ENCODE results near the gene COL18A1.
"Not testable (repeated sequence)": the region's sequence is repeated elsewhere in the genome, so short reads cannot be mapped to it uniquely, and the experiment has no call there.

COL18A1 gene

GRCh38 chr21:45496968-45497845, 92.2 kb downstream of the COL18A1 start:
- DNase-seq: no peak

- DNase-seq: no peak
Observed at GRCh38 chr21:45497846-45498645, 93.1 kb downstream of the COL18A1 start.

- DNase-seq: no peak
Observed at GRCh38 chr21:45498646-45499000, 93.7 kb downstream of the COL18A1 start.

- DNase-seq: no peak
Observed at GRCh38 chr21:45499201-45499750, 94.3 kb downstream of the COL18A1 start.

- no peak for DNase-seq
Observed at GRCh38 chr21:45499970-45500577, 95.1 kb downstream of the COL18A1 start.

- DNase-seq: not testable (repeated sequence)
Observed at GRCh38 chr21:45501081-45502005, 96.4 kb downstream of the COL18A1 start.

GRCh38 chr21:45502006-45502345, 97.0 kb downstream of the COL18A1 start:
- DNase-seq: no peak

GRCh38 chr21:45502600-45502999, 97.6 kb downstream of the COL18A1 start:
- DNase-seq: no peak

- DNase-seq: not testable (repeated sequence)
Observed at GRCh38 chr21:45503226-45503625, 98.3 kb downstream of the COL18A1 start.

GRCh38 chr21:45504021-45504515, 99.1 kb downstream of the COL18A1 start:
- no peak for DNase-seq

- no peak for DNase-seq
Observed at GRCh38 chr21:45504516-45505415, 99.8 kb downstream of the COL18A1 start.

- no peak for DNase-seq
Observed at GRCh38 chr21:45505416-45506021, 100.6 kb downstream of the COL18A1 start.

GRCh38 chr21:45506241-45506817, 101.4 kb downstream of the COL18A1 start:
- no peak for DNase-seq

GRCh38 chr21:45506836-45507522, 102.0 kb downstream of the COL18A1 start:
- DNase-seq: no peak

GRCh38 chr21:45507523-45507875, 102.5 kb downstream of the COL18A1 start:
- DNase-seq: no peak

GRCh38 chr21:45507888-45508508, 103.0 kb downstream of the COL18A1 start:
- no peak for DNase-seq

- no peak for DNase-seq
Observed at GRCh38 chr21:45508607-45509565, 103.9 kb downstream of the COL18A1 start.
